HCT116 (cell line): ENCODE data around the gene ACTR1A. TPM values are rescaled to one million over a fixed set of nuclear protein-coding genes. Genes with fewer than 3 reads are reported as not detected.

Source experiments
- ATAC-seq: fragments of 200-7000 bp; cut with Tn5 transposase; 2 replicates; pipeline ENCODE4 v1.9.1; 2020; ENCODE audit warnings: mild to moderate bottlenecking, moderate library complexity
- BruUV-seq: library from RNA; stranded (reverse); fragments of 400-500 nt; replicated peaks from 2 replicates; lab custom pipeline; 2021; lab: Mats Ljungman, UMichigan
- CTCF ChIA-PET: fragments of 300-600 bp; sonication (Branson Sonifier 250); formaldehyde crosslinking; loops from one replicate; lab custom pipeline; 2021; ENCODE audit warnings: antibody characterized with exemption; lab: Charles Lee
- POLR2A ChIA-PET: fragments of 300-600, 350-600 bp; sonication (Branson Sonifier 250); formaldehyde crosslinking; loops from one replicate; lab custom pipeline; 2021; ENCODE audit warnings: antibody characterized with exemption; lab: Charles Lee
- RAD21 ChIA-PET, 2 experiments: fragments of 300-600 bp; sonication (Branson Sonifier 250); formaldehyde crosslinking; loops; one replicate each; lab custom pipeline; 2023; ENCODE audit warnings: low total read pairs in 2 of 2; ENCODE audit not compliant: uncharacterized antibody in 2 of 2, unreplicated experiment in 2 of 2, low non-redundant PET in 1 of 2; lab: Charles Lee
- DNase-seq: peaks from one replicate; pipeline ENCODE4 v3.0.0-alpha.2; 2010; ENCODE audit warnings: low read depth, low spot score
- H2AFZ ChIP-seq: fragments of 200-600 bp; shearing (Covaris generic), sonication (generic); 2 replicates; pipeline ENCODE4 v1.6.1; 2017; ENCODE audit warnings: low read depth, mixed run types, mixed read lengths, antibody characterized with exemption, low read length; ENCODE audit not compliant: poor library complexity, severe bottlenecking
- H3K27ac ChIP-seq: 2 replicates; pipeline ENCODE4 v1.5.1; 2012; ENCODE audit warnings: low read depth, low read length
- H3K27me3 ChIP-seq: fragments of 200-600 bp; sonication (generic); 2 replicates; pipeline ENCODE4 v1.6.1; 2016; ENCODE audit warnings: mixed run types, low read length, mixed read lengths; ENCODE audit not compliant: insufficient read depth
- H3K36me3 ChIP-seq, 2 experiments: fragments of 200-500 bp in 1 of 2; fragments of 200-600 bp in 1 of 2; sonication (Bioruptor generic) in 1 of 2; sonication (generic) in 1 of 2; 2 replicates each; pipeline versions ENCODE4 v1.5.1 to v1.6.1; 2014 to 2016; ENCODE audit warnings: low read length in 2 of 2, inconsistent platforms in 1 of 2, mixed read lengths in 1 of 2, mixed run types in 1 of 2; ENCODE audit not compliant: insufficient read depth in 2 of 2, control insufficient read depth in 1 of 2
- H3K4me1 ChIP-seq, 2 experiments: fragments of 200-600 bp in 1 of 2; sonication (generic) in 1 of 2; 2 replicates each; pipeline versions ENCODE4 v1.5.1 to v1.6.1; 2012 to 2017; ENCODE audit warnings: low read length in 2 of 2, inconsistent platforms in 1 of 2, mild to moderate bottlenecking in 1 of 2, mixed read lengths in 1 of 2, mixed run types in 1 of 2, moderate library complexity in 1 of 2; ENCODE audit not compliant: insufficient read depth in 2 of 2, control insufficient read depth in 1 of 2
- H3K4me2 ChIP-seq: fragments of 200-600 bp; sonication (generic); 2 replicates; pipeline ENCODE4 v1.6.1; 2017; ENCODE audit warnings: mixed run types, low read length, mixed read lengths
- H3K4me3 ChIP-seq, 2 experiments: fragments of 200-600 bp in 1 of 2; sonication (generic) in 1 of 2; replicated peaks in 1 of 2; 2 replicates each; pipeline ENCODE4 v1.5.1; 2011 to 2016; ENCODE audit warnings: low read length in 2 of 2, control low read depth in 1 of 2, low read depth in 1 of 2, mild to moderate bottlenecking in 1 of 2, mixed read lengths in 1 of 2, mixed run types in 1 of 2
- H3K79me2 ChIP-seq: fragments of 200-600 bp; sonication (generic); 2 replicates; pipeline ENCODE4 v1.6.1; 2017; ENCODE audit warnings: mild to moderate bottlenecking, mixed run types, low read length, moderate library complexity, mixed read lengths; ENCODE audit not compliant: insufficient read depth
- H3K9ac ChIP-seq: fragments of 200-600 bp; sonication (generic); 2 replicates; pipeline ENCODE4 v1.6.1; 2016; ENCODE audit warnings: low read length, mixed read lengths
- H3K9me2 ChIP-seq: fragments of 200-600 bp; sonication (generic), shearing (Covaris generic); 2 replicates; pipeline ENCODE4 v1.6.1; 2017; ENCODE audit warnings: mixed run types, mild to moderate bottlenecking, moderate library complexity; ENCODE audit not compliant: insufficient read depth
- H3K9me3 ChIP-seq, 2 experiments: fragments of 200-500 bp in 1 of 2; fragments of 200-600 bp in 1 of 2; sonication (Bioruptor generic) in 1 of 2; sonication (generic) in 1 of 2; 2 replicates each; pipeline ENCODE4 v1.6.1; 2014 to 2017; ENCODE audit warnings: low read length in 2 of 2, mixed read lengths in 2 of 2, inconsistent platforms in 1 of 2, low read depth in 1 of 2, mild to moderate bottlenecking in 1 of 2, mixed run types in 1 of 2, moderate library complexity in 1 of 2; ENCODE audit not compliant: control insufficient read depth in 1 of 2, insufficient read depth in 1 of 2
- H4K20me1 ChIP-seq: fragments of 200-600 bp; sonication (generic), shearing (Covaris generic); 2 replicates; pipeline ENCODE4 v1.6.1; 2017; ENCODE audit warnings: mixed run types, mild to moderate bottlenecking, moderate library complexity; ENCODE audit not compliant: insufficient read depth
- EGR1 ChIP-seq: IDR thresholded peaks from 2 replicates; pipeline ENCODE4 v1.6.1; 2012; ENCODE audit warnings: low read depth
- REST ChIP-seq: IDR thresholded peaks from 2 replicates; pipeline ENCODE4 v1.6.1; 2012; ENCODE audit warnings: low read depth
- SIN3A ChIP-seq: IDR thresholded peaks from 2 replicates; pipeline ENCODE4 v1.6.1; 2012; ENCODE audit warnings: low read depth
- ZNF274 ChIP-seq: fragments of 200-500 bp; sonication (Bioruptor generic); IDR thresholded peaks from 2 replicates; pipeline ENCODE4 v1.6.1; 2014; ENCODE audit warnings: mild to moderate bottlenecking, low read depth, low read length, inconsistent platforms
- intact Hi-C: fragments of 100-400 bp; cut with micrococcal nuclease; formaldehyde crosslinking; loops from 2 replicates; pipeline ENCODE4 v1.10.0; 2022
- total RNA-seq: library from RNA; stranded (reverse); gene quantifications from one replicate; pipeline ENCODE4 v1.2.1, GENCODE V29; 2021; ENCODE audit not compliant: unreplicated experiment

The ACTR1A gene
- total RNA-seq, 1 experiment from 2014 or later = 94.2 TPM

- peaks cover 11% of the 10 kb centered on the region for H3K79me2 ChIP-seq
- ATAC-seq (no peak), DNase-seq (no peak)
- no peak for TF ChIP-seq REST
- no peak for TF ChIP-seq EGR1
- no peak overlapping the region for H3K4me2 ChIP-seq
- H3K27ac ChIP-seq = no peak overlapping the region
- no peak overlapping the region for H2AFZ ChIP-seq
- H4K20me1 ChIP-seq = no peaks in the 10 kb centered on the region
- no peak overlapping the region for H3K9ac ChIP-seq
- H3K27me3 ChIP-seq = peaks cover 7% of the 10 kb centered on the region; the same call in 1 of the 2 replicates
- H3K9me2 ChIP-seq = no peaks in the 10 kb centered on the region
- peaks cover 0 to 20% of the 10 kb centered on the region in 2 experiments; a peak in 2 of 4 replicates for H3K4me1 ChIP-seq
- intact Hi-C loops = no loop called here
- RAD21 ChIA-PET = no interaction called here
- CTCF ChIA-PET = interaction anchor here (1.1 kb wide), 1 partner anchor 148 kb away, joined by 3 read pairs; no protein-coding TSS in a partner anchor
- no peaks in the 10 kb centered on the region for H3K9me3 ChIP-seq
- no TSS peak for BruUV-seq
- no peak overlapping the region for H3K4me3 ChIP-seq
- H3K36me3 ChIP-seq = no peaks in the 10 kb centered on the region
- POLR2A ChIA-PET = interaction anchor here (6.6 kb wide), 1 partner anchor 15 kb away, joined by 36 read pairs; the partner anchor contains the start of gene C10orf95
These were observed 66.2 kb downstream of the ACTR1A start for GRCh38 chr10:102436312-102436711.

GRCh38 chr10:102435529-102436233 is 66.8 kb downstream of the ACTR1A start:
- RAD21 ChIA-PET = no interaction called here
- no TSS peak for BruUV-seq
- no peak overlapping the region for H3K4me2 ChIP-seq
- no peak for DNase-seq
- POLR2A ChIA-PET = interaction anchor here (6.6 kb wide), 1 partner anchor 15 kb away, joined by 36 read pairs; the partner anchor contains the start of gene C10orf95
- peaks cover 15% of the 10 kb centered on the region for H3K79me2 ChIP-seq
- intact Hi-C loops = no loop called here
- H3K36me3 ChIP-seq = no peaks in the 10 kb centered on the region
- H3K9ac ChIP-seq = no peak overlapping the region
- CTCF ChIA-PET = interaction anchor here (1.1 kb wide), 2 partner anchors 13 to 148 kb away, joined by 3 read pairs; no protein-coding TSS in a partner anchor
- TF ChIP-seq ZNF274 (no peak), SIN3A (no peak)
- TF ChIP-seq, all 23 proteins: peak for 0
- Histone ChIP-seq H2AFZ (no peak overlapping the region), H3K9me2 (no peaks in the 10 kb centered on the region), H3K27me3 (peaks cover 7% of the 10 kb centered on the region; the same call in 1 of the 2 replicates), H3K27ac (no peak overlapping the region), H3K4me1 (peaks cover 0 to 24% of the 10 kb centered on the region in 2 experiments; a peak in 2 of 4 replicates), H4K20me1 (no peaks in the 10 kb centered on the region), H3K9me3 (no peaks in the 10 kb centered on the region), H3K4me3 (no peak overlapping the region)
- no peak for ATAC-seq
